A673 (cell line): ENCODE results near the gene PHACTR2. TPM values are rescaled to one million over a fixed set of nuclear protein-coding genes. Genes with fewer than 3 reads are reported as not detected.
"Not testable (repeated sequence)": the region's sequence is repeated elsewhere in the genome, so short reads cannot be mapped to it uniquely, and the experiment has no call there.

ENCODE experiments used
- BruUV-seq: library from RNA; stranded (reverse); fragments of 400-500 nt; replicated peaks from 2 replicates; lab custom pipeline; 2021; lab: Mats Ljungman, UMichigan
- CTCF ChIA-PET: fragments of 300-600 bp; sonication (Branson Sonifier 250); formaldehyde crosslinking; loops from one replicate; lab custom pipeline; 2022; ENCODE audit warnings: antibody characterized with exemption; lab: Charles Lee
- POLR2A ChIA-PET: fragments of 300-600 bp; sonication (Branson Sonifier 250); formaldehyde crosslinking; loops from one replicate; lab custom pipeline; 2022; ENCODE audit warnings: antibody characterized with exemption; ENCODE audit not compliant: low non-redundant PET; lab: Charles Lee
- DNase-seq: peaks from one replicate; pipeline ENCODE4 v3.0.0-alpha.2; 2015; ENCODE audit warnings: low spot score
- H3K27ac ChIP-seq: fragments of 200-600 bp; sonication (generic); 2 replicates; pipeline ENCODE4 v1.5.1; 2016; ENCODE audit warnings: mixed run types, low read depth, mild to moderate bottlenecking, mixed read lengths, antibody characterized with exemption, low read length; ENCODE audit not compliant: poor library complexity, severe bottlenecking
- H3K27me3 ChIP-seq: fragments of 200-600 bp; sonication (generic); replicated peaks from 2 replicates; pipeline ENCODE4 v1.6.1; 2017; ENCODE audit warnings: mixed run types, low read depth, mild to moderate bottlenecking, mixed read lengths, antibody characterized with exemption, low read length; ENCODE audit not compliant: insufficient read depth, poor library complexity
- H3K36me3 ChIP-seq: fragments of 200-600 bp; sonication (generic); 2 replicates; pipeline ENCODE4 v1.6.1; 2016; ENCODE audit warnings: mixed run types, mild to moderate bottlenecking, mixed read lengths, antibody characterized with exemption, low read length; ENCODE audit not compliant: insufficient read depth, poor library complexity, severe bottlenecking
- H3K4me1 ChIP-seq: fragments of 200-600 bp; sonication (generic); 2 replicates; pipeline ENCODE4 v1.6.1; 2017; ENCODE audit warnings: mixed run types, mild to moderate bottlenecking, mixed read lengths, antibody characterized with exemption, low read length; ENCODE audit not compliant: insufficient read depth, poor library complexity, severe bottlenecking
- H3K4me3 ChIP-seq: fragments of 200-600 bp; sonication (generic); 2 replicates; pipeline ENCODE4 v1.5.1; 2016; ENCODE audit warnings: low read depth, mixed run types, mild to moderate bottlenecking, mixed read lengths, low read length; ENCODE audit not compliant: poor library complexity, severe bottlenecking
- H3K9me3 ChIP-seq: fragments of 200-600 bp; sonication (generic); 2 replicates; pipeline ENCODE4 v1.6.1; 2016; ENCODE audit warnings: mixed run types, low read depth, mild to moderate bottlenecking, mixed read lengths, antibody characterized with exemption, low read length; ENCODE audit not compliant: poor library complexity, severe bottlenecking
- CTCF ChIP-seq: fragments of 300-800, 200-600 bp; sonication (generic); conservative IDR thresholded peaks from 2 replicates; pipeline ENCODE4 v1.5.1; 2017; ENCODE audit warnings: low read depth, mild to moderate bottlenecking, antibody characterized with exemption, low read length, moderate library complexity, mixed read lengths
- EZH2 ChIP-seq: fragments of 200-600 bp; sonication (generic); IDR thresholded peaks from 2 replicates; pipeline ENCODE4 v1.6.1; 2017; ENCODE audit warnings: borderline replicate concordance, low read depth, mild to moderate bottlenecking, mixed read lengths, antibody characterized with exemption, low read length; ENCODE audit not compliant: poor library complexity, severe bottlenecking
- intact Hi-C: fragments of 100-400 bp; cut with micrococcal nuclease; formaldehyde crosslinking; loops from one replicate; pipeline ENCODE4 v1.10.0; 2022; ENCODE audit not compliant: unreplicated experiment
- total RNA-seq: library from RNA; stranded (reverse); gene quantifications from 2 replicates; pipeline ENCODE4 v1.2.3, GENCODE V29; 2021

PHACTR2 gene
- total RNA-seq, 1 experiment from 2014 or later = 2.4 TPM

- no peak for DNase-seq
- ChIA-PET CTCF (no interaction called here), POLR2A (no interaction called here)
- TF ChIP-seq CTCF (no peak), EZH2 (no peak)
- H3K36me3 ChIP-seq = peaks cover 22% of the 10 kb centered on the region
- no peak overlapping the region for H3K4me3 ChIP-seq
- no peaks in the 10 kb centered on the region for H3K4me1 ChIP-seq
- BruUV-seq = no TSS peak
- intact Hi-C loops = no loop called here
- H3K27me3 ChIP-seq = no peaks in the 10 kb centered on the region
- no peaks in the 10 kb centered on the region for H3K9me3 ChIP-seq
- no peak overlapping the region for H3K27ac ChIP-seq
These were observed 189.5 kb downstream of the PHACTR2 start for GRCh38 chr6:143867236-143867635.

- H3K9me3 ChIP-seq, H3K4me1 ChIP-seq, DNase-seq, BruUV-seq, H3K27me3 ChIP-seq, H3K36me3 ChIP-seq, CTCF ChIA-PET, H3K27ac ChIP-seq, H3K4me3 ChIP-seq, intact Hi-C loops, POLR2A ChIA-PET: not testable (repeated sequence)
These were observed 191.0 kb downstream of the PHACTR2 start for GRCh38 chr6:143868808-143869207.

GRCh38 chr6:143871202-143871730, 193.5 kb downstream of the PHACTR2 start:
- H3K27ac ChIP-seq, H3K4me3 ChIP-seq, CTCF ChIA-PET, H3K9me3 ChIP-seq, BruUV-seq, H3K27me3 ChIP-seq, H3K36me3 ChIP-seq, intact Hi-C loops, DNase-seq, POLR2A ChIA-PET, H3K4me1 ChIP-seq: not testable (repeated sequence)

GRCh38 chr6:143872201-143872600, 194.4 kb downstream of the PHACTR2 start:
- no peak for TF ChIP-seq EZH2
- TF ChIP-seq CTCF = no peak
- Histone ChIP-seq H3K9me3 (no peaks in the 10 kb centered on the region), H3K27me3 (no peaks in the 10 kb centered on the region), H3K27ac (no peak overlapping the region), H3K4me3 (no peak overlapping the region), H3K4me1 (no peaks in the 10 kb centered on the region), H3K36me3 (no peaks in the 10 kb centered on the region)
- ChIA-PET POLR2A (no interaction called here), CTCF (no interaction called here)
- no TSS peak for BruUV-seq
- intact Hi-C loops = no loop called here
- DNase-seq = no peak

GRCh38 chr6:143873600-143873999, 195.8 kb downstream of the PHACTR2 start:
- not testable (repeated sequence) for DNase-seq

GRCh38 chr6:143874503-143874902, 196.7 kb downstream of the PHACTR2 start:
- H3K4me1 ChIP-seq, POLR2A ChIA-PET, H3K9me3 ChIP-seq, DNase-seq, H3K27me3 ChIP-seq, intact Hi-C loops, H3K4me3 ChIP-seq, CTCF ChIA-PET, H3K27ac ChIP-seq, H3K36me3 ChIP-seq, BruUV-seq: not testable (repeated sequence)

More at GRCh38 chr6:143873600-143873999, 195.8 kb downstream of the PHACTR2 start:
- H3K4me1 ChIP-seq, H3K27ac ChIP-seq, H3K36me3 ChIP-seq, H3K9me3 ChIP-seq, H3K4me3 ChIP-seq, CTCF ChIA-PET, BruUV-seq, H3K27me3 ChIP-seq, intact Hi-C loops, POLR2A ChIA-PET: not testable (repeated sequence)
